Measurements from ENCODE around the gene THSD4.
"Not testable (repeated sequence)": the region's sequence is repeated elsewhere in the genome, so short reads cannot be mapped to it uniquely, and the experiment has no call there.

THSD4 gene

GRCh38 chr15:71302861-71303410 lies 187.7 kb downstream of the THSD4 start:
- DNase-seq, result no peak

- no peak for DNase-seq
These were observed 188.7 kb downstream of the THSD4 start for GRCh38 chr15:71303977-71304376.

GRCh38 chr15:71304681-71305080 lies 189.4 kb downstream of the THSD4 start:
- DNase-seq, result no peak

GRCh38 chr15:71306538-71306937 lies 191.3 kb downstream of the THSD4 start:
- DNase-seq, result no peak

- DNase-seq, result no peak
These were observed 197.0 kb downstream of the THSD4 start for GRCh38 chr15:71312194-71312708.

GRCh38 chr15:71312731-71313460 lies 197.6 kb downstream of the THSD4 start:
- no peak for DNase-seq

GRCh38 chr15:71313806-71314205 lies 198.5 kb downstream of the THSD4 start:
- DNase-seq, result no peak

DNA sequence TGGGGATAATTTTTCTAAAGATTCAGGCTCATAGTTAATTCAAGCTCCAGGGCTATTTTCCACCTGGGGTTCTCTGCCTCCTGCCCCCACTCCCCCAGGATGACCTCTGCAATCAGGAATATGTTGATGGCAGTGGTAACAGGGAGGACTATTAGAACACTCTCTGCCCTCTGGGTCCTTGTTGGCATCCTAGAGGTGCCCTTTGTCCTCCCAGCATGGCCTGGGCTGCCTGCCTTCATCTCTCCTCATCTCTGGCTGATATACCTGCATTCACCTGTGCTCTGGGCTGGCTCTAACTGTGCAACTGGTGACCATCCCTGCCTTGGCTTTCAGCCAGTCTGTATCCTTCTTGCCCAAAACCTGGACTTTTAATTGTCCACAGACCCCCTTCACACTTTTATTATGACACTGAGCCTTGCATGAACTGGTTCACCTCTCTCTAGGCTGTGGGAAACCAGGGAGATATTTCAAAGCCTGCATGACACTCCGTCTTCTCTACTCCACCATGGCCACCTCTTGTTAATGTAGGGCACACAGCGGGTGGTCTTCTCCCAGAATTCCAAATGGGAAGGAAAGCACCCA lies 199.8 kb downstream of the THSD4 start:
- DNase-seq, result no peak

DNA sequence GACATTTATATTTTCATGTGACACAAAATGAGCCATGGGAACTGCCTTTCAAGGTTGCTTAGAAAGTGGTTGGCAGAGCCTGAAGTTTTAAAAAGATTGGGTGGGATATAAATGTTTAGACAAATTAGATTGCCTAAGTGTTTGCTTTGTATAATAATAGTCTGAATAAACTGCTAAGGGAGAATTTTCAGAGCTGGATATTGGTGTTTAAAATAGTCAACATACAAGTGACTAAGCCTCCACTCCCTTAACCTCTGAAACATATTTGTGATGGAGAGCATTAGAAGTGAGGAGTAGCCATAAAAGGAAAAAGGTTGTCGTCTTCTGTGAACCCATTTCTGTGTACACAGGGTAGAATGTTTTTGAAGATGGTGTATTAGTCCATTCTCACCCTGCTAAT lies 201.6 kb downstream of the THSD4 start:
- no peak for DNase-seq

GRCh38 chr15:71319424-71319823 lies 204.2 kb downstream of the THSD4 start:
- DNase-seq, result not testable (repeated sequence)

- DNase-seq, result no peak
These were observed 204.7 kb downstream of the THSD4 start for GRCh38 chr15:71319935-71320334.

GRCh38 chr15:71323082-71323481 lies 207.8 kb downstream of the THSD4 start:
- DNase-seq, result no peak

DNA sequence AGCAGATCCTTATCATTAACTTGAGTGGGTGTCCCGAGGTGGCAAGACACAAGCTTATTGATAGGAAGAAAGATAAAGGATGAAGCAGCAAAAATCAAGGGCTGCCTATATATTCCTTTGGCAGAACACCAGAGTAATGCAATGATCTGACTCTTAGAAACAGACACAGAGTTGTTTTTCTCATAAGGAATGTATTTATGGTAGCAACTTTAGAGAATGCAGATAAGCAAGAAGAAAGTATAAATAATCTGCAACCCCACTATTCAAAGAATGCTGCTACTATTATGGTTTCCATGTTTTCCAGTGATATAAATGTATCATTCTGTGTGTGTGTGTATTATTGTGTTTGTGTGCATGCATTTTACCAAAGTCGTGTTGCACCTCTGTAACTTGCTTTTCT lies 208.3 kb downstream of the THSD4 start:
- DNase-seq, result no peak

DNA sequence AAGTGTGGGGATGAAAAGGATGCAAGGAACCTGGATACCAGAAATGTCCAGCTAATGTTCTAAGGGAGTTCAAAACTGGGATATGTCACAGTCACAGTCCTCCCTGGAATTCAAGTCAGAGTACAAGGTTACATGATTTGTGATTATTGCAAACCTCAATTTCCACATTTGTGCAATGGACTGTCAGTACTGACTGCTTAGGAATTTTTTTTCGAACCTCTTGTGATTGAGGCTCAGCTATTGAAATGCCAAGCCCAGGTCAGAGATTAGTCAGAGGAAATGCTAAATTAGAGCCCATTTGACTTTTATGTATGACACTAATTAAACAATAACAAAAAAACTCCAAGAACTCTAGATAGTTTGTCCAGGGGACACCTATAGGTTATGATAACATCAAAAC lies 210.2 kb downstream of the THSD4 start:
- DNase-seq, result no peak

GRCh38 chr15:71328453-71328852 lies 213.2 kb downstream of the THSD4 start:
- DNase-seq, result no peak

DNA sequence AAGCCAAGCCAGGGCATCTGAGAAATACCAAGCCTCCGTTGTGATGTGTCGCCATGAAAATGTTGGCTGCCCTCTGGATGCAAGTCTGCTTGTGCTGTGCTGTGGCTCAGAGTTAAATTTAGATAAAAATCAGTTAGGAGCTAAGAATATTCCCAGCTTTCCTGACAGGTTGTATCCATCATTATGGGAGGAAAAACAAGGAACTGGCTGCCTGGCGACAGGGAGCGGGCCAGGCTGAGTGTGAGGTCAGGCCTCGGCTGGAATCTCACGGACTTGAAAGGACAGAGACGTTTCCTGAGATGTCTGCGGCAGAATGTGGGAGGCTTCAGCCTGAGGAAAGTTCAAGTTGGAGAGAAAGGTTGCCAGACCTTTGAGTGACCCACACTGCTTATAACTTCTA lies 213.8 kb downstream of the THSD4 start:
- DNase-seq, result no peak

DNA sequence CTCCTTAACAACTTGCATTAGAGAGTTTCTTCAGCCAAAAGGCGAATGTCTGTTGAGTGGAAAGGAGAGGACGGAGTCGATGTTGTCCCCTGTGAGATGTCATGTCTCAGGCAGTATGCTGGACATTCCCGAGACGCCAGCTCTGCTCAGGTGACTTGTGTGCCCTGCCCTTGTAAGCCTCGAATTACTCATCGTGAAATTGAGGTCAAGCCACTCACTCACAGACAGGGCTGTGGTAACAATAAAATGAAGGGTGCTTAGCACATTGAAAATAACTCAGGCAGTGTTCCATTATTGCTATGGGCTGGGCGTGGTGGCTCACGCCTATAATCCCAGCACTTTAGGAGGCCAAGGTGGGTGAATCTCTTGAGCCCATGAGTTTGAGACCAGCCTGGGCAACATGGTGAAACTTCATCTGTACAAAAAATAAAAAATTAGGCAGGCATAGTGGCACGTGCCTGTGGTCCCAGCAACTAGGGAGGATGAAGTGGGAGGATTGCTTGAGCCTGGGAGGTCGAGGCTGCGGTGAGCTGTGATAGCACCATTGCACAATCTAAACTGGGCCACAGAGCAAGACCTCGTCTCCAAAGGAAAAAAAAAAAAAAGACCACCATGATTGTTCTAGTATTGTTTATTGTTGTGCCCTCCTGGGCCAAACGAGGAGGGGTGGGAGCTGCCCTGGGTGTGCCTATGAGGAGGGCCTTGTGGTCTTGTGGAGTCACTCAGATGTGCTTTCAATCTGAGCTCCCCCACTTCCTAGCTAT lies 214.4 kb downstream of the THSD4 start:
- DNase-seq, result no peak

DNA sequence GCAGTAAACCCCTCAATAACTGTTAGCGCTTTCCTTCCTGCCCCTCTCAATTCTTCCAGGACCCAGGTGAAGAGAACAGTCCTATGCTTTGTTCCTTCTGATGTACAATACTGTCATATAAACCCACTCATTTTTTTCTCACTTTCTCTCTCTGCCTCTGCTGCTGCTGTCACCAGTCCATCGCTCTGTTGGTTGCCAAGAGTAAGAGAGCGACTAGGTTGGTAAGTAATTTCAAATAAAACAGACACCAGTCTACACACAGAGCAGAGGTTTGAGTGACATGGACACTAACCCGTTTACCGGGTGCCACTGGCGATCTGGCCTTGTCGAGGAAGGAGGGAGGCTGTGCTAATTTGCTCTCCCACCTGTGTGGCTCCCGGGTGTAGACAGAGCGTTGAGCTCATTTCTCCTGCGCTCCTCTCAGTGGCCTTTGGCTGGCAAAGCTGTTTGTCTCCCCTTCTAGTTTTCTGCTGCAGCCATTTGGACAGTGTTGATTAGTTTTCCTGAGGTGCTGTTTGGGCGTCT lies 215.4 kb downstream of the THSD4 start:
- no peak for DNase-seq

DNA sequence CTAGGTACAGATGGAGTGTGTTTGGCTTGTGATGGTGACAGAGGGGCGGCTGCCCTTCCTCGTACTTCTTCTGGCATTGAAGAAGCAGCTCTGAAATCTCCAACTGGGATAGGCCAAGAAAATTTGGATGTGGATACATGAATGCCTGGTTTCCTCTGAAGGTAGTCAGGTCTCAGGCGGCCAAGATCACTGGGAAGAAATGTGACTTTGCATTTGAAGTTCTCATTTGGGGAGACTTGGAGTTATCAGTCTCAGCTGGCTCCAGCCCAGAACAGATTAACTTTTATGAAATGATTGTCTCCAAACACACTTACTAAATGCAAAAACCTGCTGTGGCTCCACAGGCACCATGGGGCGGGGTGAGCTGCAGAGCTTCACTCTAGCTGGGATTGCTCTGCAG lies 215.9 kb downstream of the THSD4 start:
- no peak for DNase-seq

DNA sequence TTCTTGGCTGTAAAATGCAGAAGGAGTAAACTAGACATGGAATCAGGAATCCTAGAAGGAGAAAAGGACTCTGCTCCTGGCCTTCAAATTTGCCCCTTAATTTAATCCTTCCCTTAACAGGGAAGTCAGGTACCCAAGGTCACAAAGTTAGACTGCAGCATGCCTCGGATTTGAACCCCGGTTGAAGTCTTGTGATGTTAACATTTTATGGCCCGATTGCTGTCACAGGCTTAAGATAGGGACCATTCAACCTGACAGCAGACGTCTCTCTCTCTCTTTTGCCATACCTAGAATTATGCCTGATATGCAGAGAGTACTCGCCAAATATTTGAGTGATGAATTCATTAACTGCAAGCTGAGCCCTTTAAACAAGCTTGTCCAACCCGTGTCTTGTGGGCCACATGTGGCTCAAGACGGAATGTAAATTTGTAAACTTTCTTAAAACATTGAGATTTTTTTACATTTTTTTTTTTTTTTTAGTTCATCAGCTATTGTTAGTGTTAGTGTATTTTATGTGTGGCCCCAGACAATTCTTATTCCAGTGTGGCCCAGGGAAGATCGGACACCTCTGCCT lies 217.2 kb downstream of the THSD4 start:
- no peak for DNase-seq

- DNase-seq, result no peak
These were observed 217.9 kb downstream of the THSD4 start for GRCh38 chr15:71333136-71333700.

DNA sequence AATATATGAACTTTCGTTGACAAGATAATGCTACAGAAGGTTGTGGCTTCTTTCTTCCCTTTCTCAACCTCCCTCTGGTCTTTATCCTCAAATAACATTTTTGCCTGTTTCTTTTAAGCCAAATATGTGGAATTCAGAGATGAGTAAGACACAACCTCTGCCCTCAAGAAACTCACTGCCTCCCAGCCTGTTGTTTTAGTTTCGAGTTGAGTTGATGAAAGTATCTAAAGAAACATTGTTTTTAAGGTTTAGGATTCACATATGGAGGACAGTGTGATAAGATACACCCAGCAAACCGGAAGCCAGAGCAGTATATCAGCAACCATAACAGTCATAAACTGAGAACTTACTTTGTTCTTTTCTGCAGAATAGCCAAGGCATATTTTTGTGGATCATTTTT lies 218.6 kb downstream of the THSD4 start:
- no peak for DNase-seq

- no peak for DNase-seq
These were observed 219.2 kb downstream of the THSD4 start for GRCh38 chr15:71334434-71334833.

Data from cortex of kidney (tissue), 1 donor.